HG03457 (cell line): Measurements from ENCODE around the gene SLC38A4.

Experiments used
- ATAC-seq: cut with Tn5 transposase; IDR thresholded peaks from one replicate; pipeline ENCODE4 v1.9.1; 2021; ENCODE audit warnings: moderate number of reproducible peaks; ENCODE audit not compliant: unreplicated experiment

The SLC38A4 gene

DNA sequence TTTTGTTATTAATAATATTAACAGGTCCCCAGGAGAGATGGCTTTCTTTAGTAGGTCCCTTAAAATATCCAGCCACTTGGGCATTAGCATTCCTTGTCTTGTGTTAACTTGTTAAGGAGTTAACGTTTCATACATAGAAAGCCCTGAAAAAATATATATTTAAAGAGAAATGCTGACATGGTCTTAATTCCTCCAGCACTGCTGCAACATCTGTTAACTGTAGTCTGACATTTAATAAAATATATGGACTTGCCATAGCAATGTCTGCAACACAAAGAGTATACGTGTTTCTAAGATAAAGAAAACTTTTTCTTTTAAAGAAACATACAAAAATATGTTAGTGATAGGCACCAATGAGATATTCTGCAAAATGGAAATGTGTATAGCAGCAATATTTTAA lies 10.0 kb downstream of the SLC38A4 start:
- ATAC-seq = no peak

DNA sequence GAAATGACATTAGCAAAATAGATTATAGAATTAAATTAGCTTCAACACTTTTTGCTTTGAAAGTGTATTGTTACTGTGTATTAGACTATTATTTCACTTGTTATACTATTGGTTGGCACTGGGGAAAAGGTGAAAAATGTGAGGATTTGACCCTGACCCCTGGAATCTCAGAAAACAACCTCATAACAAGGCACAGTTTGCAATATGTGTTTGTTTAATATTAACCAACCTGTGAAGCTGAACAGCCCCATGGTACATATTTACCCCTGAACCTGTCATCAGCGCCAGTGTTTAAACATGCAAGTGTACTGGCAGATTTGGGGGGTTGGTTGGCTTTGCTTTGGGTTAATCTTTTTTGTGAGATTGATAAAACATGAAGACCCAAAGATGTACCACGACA lies 11.7 kb downstream of the SLC38A4 start:
- no peak for ATAC-seq

DNA sequence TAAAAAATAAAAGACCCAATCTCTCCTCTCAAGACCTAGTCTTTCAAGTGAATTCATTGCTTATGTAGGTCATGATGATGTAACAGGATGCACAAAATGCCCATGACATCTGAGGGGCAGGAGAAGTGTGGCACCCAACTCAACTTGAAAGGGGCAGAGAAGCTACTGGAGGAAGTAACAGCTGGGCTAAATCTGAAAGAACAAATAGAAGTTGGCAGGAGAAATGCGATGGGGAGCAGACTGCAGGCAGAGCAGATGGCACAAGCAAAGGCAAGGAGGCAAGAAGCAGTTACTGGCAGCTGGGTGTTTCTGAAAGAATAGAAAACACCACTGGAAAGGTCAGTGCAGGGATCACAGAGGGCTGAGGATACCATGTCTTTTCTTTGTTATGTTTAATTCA lies 14.6 kb downstream of the SLC38A4 start:
- no peak for ATAC-seq

DNA sequence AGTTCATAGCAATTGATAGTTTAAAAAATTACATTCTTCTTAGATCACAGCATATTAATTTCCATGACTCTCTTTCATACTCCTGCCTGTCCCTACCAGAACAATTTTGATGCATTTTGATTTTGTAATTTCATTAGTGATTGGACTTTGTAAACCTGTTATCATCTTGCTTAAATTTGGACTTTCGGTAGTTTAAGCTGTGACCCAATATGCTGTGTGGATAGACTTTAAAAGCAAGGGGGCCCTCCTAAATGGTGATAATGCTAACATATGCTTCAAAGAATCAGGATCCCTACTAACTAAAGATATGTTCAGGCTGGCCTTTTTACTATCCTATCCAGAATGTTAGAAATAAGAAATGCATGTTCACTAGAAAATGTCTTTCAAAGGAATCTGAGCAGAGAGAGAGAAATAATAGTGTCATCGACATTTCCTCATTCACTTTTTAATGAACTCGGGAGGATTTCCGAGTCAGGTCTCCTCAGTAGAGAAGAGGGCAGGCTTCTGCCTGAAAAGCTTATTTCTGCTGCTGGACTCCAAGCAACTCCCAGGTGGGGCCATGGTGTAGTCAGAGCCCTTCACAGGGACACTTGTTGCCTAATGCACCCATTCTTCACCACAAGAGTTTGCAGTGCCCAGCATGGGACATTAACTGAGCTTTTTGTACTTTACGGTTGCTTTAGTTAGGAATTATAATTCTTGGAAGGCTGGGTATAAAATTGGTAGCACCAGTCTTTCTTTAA lies 16.7 kb downstream of the SLC38A4 start:
- ATAC-seq = no peak

DNA sequence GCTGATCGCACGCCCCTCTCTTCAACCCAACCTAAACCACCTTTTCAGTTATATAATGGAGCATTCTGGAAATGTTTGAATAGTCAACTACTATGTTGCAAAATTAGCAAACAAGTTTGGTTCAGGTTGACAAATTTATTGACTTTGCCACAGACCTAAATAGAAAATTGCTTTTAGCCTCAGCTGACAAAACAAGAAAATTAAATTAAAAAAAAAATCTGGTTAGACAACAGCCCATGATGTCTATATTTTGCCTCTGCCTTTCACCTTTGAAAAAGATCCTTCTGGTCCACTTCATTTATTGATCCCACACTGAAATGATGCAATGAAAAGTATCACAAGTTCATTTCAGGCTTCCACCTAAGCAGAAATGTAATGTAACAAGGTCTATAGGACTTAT lies 17.5 kb downstream of the SLC38A4 start:
- no peak for ATAC-seq

DNA sequence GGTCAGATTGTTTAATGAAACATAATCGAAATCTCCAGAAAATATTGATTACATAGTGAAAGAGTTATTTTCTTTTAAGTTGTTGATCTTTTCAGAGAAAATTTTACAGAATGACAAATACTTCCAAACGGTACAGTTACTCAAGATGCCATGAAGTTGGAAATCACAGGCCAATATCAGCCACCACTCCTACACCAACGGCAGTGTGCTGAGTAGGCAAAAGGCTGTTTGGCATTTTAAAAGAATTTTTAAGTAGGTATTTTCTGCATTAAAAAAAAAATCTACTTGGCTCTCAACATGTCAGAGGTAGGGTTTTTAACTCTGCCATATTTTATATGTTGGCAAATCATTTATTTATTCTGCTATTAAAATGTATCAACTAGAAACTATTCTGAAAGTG lies 21.7 kb downstream of the SLC38A4 start:
- no peak for ATAC-seq

DNA sequence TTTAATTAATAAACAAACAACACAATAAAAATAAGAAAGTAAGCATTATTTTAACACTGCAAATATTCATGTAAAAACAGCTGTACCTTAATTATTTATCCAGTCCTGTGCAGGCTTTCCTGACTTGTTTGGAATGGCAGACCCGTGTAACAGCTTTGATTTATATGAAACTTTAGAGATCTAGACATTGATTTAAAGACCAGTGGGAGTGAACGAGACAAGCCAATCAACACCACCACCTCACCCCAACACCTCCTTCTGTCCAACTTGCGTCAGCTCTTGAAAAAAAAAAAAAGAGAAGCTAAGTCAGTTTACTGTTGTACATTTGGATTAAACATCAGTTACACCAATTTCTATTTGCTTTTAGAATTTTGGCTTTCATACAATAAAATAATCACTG lies 22.3 kb downstream of the SLC38A4 start:
- ATAC-seq = no peak

DNA sequence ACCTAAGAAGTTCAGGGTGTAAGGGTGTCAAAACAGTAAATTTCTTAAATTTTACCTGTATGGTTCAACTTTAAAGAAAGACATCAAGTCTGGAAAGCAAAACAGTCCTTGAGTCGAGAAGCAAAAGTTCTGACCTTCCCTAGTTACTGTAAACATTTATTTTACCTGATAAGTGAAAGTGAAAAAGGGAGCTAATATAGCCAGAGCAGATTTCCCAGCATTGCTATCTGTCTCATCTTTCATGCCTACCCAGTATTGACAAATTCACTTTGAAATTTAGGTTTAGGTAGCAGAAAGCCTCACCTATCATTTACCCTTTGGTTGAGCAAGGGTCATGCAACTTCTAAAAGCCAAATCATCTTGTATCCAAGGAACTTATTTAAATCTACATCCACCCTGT lies 24.5 kb downstream of the SLC38A4 start:
- ATAC-seq = no peak

DNA sequence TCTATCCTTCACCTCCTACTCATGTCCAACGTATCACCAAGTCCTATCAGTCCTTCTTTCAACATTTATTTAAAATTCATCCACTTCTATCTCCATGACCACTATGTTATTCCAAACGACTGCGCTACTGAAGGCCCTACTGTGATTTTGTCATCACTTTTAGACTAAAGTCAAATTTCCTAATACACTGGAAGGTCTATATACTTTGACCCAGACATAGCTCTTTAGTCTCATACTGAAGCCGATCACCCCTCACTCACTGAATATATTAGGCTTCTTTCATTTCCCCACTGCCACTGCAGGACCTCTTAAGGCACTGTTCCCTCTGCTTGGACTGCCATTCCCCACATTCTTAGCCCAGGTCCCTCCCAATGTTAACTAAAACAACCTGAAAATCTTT lies 25.6 kb downstream of the SLC38A4 start:
- no peak for ATAC-seq

DNA sequence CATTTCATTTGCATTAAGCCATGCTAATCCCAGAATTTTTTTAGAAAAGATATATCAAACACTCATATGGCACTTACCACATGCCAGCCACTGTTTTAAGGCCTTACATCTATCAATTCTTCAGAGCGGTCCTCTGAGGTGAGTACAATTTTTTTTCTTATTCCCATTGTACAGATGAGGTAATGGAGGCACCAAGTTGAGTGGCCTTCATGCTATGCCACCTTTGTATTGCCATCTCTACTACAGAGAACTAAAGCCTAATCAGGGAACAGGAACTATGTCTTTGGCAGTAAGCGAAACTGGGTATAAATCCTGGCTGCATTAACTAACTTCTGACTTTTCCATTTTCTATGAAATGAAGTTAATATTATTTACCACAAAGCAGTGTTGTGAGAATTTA lies 27.1 kb downstream of the SLC38A4 start:
- no peak for ATAC-seq

DNA sequence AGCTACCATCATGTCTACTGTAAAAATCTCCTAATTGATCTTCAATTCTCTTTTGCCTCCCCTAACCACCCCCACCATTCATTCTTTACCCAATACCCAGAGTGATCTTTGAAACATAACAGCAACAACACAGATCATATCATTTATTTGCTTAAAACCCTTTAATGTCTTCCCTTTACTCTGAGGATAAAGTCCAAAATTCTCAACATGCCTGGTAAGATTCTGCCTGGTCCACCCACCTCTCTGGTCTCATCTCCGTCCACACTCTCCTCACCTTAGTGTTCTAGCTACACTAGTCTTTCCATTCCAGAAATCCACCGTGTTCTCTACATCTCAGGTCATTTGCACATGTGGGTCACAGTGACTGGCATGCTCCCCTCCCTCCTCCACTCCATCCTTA lies 27.7 kb downstream of the SLC38A4 start:
- ATAC-seq = no peak

DNA sequence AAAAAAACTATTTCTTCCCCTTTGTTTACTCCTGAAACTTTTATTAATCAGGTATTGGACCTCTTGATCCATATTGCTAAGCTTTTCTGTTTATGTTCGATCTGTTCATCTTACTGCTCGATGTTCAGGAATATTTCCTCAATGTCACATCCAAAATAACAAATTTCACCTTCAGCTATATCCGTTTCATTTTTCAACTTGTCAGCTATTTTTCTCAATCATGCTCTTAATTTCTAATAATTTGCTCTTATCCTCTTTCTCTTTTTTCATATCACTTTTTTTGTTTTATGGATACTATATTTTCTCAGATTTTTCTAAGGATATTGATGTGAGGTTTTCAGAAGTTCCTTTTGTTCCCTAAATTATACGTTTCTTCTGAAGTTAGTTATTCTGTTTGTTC lies 29.8 kb downstream of the SLC38A4 start:
- no peak for ATAC-seq

DNA sequence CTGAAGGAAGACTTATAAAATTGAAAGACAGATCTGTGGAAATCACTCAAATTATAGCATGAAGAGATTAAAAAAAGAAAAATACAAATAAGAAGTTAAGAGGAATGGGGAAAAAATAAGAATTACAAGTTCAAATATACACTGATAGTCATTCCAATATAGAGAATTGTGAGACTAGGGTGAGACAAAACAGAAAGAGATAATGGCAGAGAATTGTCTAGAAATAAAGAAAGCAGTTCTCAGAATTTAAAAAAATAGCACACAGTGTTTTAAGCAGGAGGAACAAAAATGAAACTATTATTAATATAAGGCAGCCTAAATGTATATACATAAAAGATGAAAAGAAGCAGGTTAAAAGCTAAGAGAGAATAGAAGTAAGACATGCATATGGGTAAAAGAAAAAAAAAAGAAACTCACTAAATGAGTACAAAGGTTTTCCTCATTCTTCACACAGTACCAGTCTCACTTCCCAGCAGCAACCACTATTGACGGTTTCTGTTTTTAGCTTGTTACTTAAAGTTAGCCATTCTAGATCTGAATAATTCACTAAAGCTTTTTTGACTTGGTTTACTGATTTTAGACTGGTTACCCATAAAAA lies 31.1 kb downstream of the SLC38A4 start:
- no peak for ATAC-seq

DNA sequence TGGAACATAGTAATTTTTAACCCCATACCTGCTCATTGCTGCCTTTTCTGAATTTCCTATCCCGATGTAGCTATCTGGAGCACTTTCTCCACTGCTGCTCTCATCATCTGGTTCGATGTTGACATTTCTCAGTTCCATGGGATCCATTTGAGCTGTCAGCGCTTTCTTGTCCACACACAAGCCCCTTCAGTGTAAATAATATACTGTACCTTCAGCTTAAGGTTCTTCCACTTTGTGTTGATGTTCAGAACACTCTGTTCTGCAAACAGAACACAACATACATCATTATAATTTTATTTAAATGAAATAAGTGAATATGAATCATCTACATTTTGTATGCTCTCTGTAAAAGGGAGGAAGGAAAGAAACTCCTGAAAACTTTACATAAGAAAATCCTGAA lies 32.9 kb downstream of the SLC38A4 start:
- no peak for ATAC-seq

DNA sequence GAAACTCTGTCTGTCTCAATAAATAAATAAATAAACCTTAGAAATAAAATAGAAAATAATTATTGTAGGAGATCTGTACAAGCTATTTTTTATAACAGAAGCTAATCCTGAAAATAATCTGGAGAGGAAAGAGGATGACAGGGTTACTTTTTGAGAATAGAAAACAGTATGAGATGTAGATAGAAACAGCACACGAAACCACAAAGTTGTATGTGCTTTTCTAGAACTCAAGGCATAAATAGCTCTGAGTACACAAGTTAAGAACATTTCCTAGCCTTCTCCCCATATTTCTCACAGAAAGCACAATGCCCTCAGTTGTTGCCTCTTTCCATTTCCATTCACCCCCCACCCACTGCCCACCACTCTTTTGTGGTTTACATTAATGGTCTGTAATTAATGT lies 35.7 kb downstream of the SLC38A4 start:
- no peak for ATAC-seq

DNA sequence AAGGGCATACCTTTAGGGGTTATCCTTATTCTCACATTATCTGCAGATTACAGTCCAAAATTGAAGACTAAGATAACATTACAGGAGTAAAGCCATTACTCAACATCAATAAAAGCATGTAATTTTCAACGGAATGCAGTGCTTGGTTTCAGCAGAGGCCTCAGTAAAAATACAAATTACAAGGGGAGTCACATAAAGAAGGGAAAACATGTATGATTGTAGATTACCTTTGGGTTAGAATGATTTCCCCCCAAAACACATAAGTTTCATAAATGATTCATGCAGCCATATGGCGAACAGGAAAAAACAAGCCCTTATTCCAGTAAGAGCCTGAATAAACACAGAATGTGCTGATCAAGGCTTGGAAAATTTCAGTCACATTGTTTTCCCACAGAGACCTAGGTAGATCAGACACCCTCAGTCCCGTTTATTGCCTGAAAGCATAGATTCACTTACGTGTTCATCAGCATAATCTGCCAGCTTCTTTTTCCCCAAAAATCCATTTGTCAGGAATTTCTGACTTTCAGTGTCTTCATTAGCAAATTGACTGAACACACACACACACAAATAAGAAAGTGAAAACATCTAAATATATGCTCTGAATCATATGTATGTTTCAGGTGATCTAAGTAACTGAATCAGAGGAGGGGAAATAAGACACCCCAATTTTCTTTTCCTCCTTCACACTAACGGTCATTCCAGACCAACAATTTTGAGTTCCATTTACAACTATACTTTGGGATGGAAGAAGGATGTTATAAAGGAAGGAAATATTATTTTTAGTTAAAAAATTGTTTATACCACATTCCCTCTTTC lies 37.5 kb downstream of the SLC38A4 start:
- ATAC-seq = no peak

DNA sequence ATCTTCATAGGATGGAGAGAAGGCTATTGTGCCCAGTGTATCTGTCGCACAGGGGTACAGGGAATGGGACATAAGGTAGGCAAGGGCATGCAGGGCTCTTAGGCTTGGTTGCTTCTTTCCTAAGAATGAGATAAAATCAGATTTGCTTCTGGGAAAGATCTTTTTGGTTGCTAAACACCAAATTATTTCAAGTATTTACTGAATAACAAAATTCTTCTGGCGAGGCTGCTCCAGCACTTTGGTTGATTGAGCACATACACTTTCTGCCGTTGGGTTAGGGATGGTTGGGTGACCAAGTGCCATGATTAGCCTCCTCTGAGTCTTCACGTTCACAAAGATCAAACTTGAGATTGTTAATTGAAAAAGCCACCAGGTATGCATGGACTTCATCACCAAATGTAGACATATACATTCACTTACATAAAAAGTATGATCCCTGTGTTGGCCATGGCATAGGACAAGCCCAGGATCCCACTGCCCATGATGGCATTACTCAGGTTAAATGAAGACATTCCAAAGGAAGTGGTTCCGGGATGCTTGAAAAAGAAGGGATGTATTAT lies 38.2 kb downstream of the SLC38A4 start:
- no peak for ATAC-seq

DNA sequence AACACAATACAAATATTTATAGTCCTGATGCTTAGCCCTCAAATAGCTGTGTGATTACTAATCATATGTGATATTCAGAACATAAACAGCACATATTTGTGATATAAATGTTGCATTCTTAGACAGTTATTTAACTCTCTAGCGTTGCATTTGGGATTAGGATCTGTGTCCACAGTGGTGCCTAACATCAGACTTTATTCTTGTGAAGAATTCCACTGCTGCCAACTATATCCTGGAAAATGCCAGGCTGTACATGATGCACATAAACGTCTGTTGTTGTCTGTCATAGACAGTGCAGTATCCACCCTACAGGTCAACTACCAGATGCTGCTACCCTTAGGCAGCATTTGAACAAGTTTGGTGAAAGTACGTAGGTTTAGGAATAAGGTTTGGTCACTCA lies 39.0 kb downstream of the SLC38A4 start:
- no peak for ATAC-seq

DNA sequence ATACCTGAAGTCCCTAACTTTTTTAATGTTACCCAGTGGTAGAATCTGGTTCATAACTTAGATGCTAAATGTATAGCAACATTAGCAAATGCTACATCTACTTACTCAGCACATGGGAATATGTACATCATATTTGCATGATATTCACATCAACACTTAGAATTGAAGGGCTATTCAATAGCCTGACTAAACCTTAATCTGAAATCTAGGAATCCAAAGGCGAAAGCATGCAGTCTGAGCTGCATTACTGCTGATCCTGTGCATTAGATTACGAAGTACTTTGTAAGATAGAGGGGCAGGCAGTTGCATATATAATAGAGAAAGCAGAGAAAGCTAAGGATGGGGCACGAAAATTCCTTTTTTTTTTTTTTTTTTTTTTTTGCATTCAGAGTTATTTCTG lies 40.4 kb downstream of the SLC38A4 start:
- ATAC-seq = no peak

DNA sequence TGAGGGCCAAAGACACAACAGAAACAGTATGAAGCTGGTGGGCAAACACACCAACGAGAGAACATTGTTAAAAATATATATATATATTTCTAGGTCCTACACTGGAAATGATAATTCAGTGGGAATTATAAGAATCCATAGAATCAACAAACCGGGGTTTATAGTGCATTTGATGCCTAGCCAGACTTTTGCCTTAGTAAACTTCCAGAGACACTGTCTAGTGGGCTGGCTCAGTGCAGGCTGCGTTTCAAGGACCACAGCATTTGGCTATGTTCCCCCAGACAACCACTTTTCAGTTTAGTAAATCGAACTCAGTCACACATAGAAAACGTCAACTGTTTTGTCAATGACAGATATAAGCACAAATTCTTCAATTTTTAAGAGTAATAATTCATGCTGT lies 41.9 kb downstream of the SLC38A4 start:
- no peak for ATAC-seq

DNA sequence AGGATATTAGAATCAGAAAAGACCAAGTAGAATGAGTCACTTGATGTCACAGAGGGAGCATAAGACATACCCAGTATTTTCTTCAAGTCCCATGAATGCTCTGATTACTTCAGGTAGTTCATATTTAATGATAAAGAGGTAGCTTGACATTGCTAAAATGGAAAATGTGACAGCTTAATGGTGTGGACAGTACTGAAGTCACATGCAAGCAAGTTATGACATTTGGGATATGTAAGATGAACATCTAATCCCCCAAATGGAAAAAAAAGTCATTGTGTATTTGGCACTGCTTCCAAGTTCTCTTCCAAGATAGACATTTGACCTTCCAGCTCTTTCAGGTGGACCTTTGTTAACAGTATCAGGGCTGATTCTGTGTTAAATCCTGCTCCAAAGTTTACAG lies 45.9 kb downstream of the SLC38A4 start:
- ATAC-seq = no peak

DNA sequence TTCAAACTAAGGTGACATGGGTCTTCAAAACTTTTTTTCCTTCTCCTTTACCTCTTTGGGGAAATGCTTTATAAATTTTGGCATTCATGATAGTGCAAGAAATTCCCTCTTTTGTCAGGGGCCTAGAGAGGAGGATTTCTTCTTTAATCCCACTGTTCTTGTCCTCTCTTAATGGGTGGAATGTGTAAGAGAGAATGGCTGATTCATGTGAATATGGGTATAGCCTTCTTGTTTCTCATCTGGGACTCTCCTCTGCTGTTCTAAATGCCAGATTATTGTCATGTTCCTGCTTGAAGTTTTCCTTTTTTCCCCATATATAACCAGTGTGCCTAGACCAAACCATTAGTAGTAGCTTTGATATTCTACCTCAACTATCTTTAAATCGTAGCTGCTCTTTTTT lies 46.7 kb downstream of the SLC38A4 start:
- ATAC-seq = no peak
